GM12801 (cell line): ENCODE measurements around the gene TOX3.

Experiments
- TF ChIP-seq, protein P1 (sequence below): IDR thresholded peaks from one replicate; pipeline ENCODE4 v1.5.1; 2011; ENCODE audit warnings: control low read depth; ENCODE audit not compliant: insufficient read length; ENCODE audit errors: extremely low read depth

TOX3 gene

DNA sequence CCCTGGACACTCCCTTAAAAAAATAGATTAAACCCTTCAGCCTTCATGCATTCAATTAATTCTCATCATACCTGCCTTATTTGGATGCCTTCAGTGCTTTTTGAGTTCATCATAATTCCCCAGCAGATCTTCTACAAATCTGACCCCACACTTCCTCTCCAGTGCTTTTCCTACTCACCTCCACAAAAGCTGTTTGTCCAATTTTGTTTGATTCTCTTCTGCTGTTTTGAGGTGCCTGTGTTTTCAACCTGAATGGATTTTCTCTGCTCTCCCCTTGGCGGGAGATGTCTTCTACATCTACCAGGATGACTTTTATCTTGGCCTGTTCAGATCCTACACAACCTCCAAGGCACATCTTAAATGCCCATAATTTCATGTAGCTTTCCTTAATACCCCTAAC, 112.7 kb downstream of the TOX3 start:
- TF ChIP-seq, protein P1, sequence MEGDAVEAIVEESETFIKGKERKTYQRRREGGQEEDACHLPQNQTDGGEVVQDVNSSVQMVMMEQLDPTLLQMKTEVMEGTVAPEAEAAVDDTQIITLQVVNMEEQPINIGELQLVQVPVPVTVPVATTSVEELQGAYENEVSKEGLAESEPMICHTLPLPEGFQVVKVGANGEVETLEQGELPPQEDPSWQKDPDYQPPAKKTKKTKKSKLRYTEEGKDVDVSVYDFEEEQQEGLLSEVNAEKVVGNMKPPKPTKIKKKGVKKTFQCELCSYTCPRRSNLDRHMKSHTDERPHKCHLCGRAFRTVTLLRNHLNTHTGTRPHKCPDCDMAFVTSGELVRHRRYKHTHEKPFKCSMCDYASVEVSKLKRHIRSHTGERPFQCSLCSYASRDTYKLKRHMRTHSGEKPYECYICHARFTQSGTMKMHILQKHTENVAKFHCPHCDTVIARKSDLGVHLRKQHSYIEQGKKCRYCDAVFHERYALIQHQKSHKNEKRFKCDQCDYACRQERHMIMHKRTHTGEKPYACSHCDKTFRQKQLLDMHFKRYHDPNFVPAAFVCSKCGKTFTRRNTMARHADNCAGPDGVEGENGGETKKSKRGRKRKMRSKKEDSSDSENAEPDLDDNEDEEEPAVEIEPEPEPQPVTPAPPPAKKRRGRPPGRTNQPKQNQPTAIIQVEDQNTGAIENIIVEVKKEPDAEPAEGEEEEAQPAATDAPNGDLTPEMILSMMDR, result no peak

DNA sequence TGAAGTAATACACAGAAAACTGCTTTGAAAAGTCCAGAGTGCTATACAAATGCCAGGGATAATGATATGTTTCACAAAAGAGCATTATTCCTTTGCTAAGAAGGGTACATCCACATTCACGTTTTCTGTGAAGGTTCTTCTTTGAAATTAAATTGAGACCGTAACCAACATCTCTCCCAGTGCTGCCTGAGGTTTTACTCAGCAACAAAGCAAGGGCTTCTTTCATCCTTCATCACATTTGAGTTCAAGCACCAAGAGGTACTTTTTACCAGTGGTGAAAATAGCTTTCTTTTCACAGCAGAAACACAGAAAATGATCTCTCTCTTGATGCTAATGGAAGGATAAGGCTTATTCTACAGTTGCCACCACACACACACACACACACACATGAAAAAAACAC, 113.3 kb downstream of the TOX3 start:
- TF ChIP-seq, protein P1, result no peak

DNA sequence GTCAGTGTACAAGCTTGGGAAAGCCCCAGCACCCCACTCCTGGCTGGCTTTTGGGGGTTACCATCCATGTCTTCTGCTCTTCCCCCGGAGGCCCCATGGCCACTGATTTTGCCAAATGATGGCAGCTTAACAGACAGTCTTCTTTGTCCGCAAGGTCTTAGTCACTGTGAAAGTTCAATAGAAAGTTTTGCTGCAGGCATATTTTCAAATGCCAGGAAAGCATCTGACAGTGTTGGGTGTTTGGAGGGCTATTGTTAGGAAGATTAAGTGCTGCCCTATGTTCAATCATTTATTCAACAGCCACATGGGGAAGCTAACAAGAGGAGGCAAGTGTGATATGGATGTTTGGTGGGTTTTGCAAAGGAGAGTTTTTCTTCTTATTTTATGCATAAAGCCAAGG, 122.4 kb downstream of the TOX3 start:
- TF ChIP-seq, protein P1, result no peak

DNA sequence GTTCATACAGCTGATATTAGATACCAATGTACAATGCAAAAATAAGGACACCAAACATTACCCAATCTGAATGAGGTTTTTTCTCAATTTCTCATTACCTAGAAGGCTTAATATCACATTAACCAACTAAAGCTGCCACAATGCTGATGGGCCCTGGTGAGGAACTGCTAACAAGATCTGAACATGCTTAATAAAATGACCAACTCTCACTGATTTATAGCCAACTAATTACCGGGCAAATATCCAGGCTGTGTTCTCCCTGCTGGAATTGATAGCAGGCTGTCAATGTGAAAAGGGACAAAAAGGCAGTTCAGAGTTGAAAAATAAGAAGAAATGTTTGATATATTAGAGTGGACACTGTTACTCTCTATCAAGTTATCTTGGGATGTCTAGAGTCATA, 124.6 kb downstream of the TOX3 start:
- TF ChIP-seq, protein P1, result no peak

DNA sequence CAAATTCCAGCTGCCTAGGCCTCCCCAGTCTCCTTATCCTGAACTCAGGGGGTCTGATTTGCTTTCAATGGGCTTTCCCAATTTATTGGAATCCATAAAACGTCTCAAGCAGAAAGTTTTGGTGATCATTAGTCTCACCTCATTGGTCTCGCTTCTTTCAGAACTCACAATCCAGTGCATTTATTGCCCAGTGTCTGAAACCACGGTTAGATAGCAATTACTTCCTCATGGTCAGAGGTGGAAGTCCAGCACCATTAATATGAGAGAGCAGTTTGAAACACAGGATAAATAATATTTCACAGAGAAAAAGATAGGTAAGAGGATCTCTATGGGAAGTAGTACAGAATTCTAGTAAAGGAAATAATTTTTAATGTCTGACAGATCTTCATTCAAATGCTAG, 128.7 kb downstream of the TOX3 start:
- TF ChIP-seq, protein P1, result no peak

DNA sequence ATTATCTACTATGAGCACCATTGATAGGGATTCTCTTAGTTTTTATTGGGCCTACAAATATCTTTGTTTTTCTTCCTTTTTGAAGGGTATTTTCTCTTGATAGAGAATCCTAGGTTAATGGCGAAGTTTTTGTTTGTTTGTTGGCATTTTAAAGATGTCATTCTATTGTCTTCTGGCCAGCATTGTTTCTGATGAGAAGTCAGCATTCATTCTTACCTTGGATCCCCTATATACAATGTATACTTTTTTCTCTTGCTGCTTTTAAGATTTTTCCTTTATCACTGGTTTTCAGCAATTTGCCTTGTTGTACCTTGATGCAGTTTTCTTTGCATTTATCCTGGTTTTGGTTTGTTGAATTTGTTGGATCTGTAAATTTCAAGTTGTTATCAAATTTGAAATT, 130.1 kb downstream of the TOX3 start:
- TF ChIP-seq, protein P1, result no peak

DNA sequence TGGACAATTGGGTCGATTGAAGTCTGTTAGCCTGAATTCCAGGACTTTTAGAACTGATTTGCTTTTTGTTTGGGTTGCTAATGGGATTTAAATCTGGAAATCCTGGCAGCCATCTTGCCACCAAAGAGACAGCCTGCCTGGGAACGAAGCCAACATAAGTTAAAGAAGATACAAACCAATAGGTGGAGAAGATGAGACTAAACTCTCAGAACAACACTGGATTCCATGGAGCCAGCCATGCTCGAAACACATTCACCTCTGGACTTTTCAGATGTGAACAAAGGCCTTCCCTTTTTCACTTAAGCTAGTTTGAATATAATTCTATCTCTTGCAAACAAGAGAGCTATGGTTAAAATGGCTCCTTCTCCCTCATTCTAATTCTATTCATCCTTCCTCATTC, 135.9 kb downstream of the TOX3 start:
- TF ChIP-seq, protein P1, result no peak
